ENCODE data around the gene BBX.

Gene BBX

DNA sequence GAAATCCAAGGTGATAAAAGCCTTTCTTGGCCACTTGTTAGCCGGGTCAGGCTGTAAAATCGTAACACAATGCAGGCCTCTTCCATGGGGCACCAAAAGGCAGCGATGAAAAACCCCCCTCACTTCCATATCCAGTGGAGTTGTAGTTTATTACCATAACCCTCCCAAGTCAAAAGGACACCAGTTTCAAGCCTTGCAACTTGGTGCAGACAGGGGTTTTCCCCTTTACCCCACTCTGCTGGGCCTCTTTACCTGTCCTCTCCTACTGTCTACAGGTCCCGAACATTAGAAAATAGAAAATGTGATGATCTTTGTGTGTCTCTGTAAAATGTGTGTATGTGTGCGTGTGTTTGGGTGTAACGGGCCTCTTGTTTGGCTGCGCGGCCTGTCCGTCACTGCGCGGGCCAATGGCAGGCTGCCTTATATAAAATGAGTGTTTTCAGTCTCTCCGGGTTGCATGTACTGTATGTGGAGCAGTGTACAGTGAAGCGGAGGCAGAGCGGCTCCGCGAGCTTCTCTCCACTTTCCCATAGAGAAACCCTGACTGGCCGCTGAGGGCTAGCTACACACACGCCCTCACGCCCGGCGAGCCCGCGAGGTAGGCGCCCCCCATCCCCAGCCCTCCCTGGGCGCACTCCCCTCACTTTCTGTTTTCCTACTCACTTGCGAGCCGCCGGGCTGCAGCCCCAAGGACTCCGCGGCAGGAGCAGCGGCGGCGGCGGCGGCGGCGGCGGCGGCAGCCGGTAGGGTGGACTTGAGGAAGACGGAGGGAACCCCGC is at the start of gene BBX:
TSS of gene BBX (plus strand) at position 453 of the 779 bp plus-strand sequence. CDS start 187,499 bp downstream, outside the sequence.
- DNase-seq: peak; percentile 95

DNA sequence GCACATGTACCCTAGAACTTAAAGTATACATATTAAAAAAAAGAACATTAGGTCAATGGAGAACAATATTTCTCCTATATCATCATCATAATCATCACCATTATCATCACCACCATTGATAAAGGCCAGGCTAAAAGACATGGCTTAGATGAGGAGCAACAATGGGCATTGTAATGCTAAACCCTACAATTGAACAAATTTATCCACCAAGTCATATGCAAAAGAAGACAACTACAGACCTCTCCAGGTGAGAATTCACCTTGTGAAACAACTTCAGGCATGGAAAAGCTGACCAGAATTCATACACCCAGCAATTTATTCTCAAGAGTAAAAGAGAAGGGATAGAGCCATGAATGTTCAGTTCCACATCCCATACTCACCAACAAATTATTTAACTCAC is 46.3 kb upstream of the BBX start:
- DNase-seq: no peak

DNA sequence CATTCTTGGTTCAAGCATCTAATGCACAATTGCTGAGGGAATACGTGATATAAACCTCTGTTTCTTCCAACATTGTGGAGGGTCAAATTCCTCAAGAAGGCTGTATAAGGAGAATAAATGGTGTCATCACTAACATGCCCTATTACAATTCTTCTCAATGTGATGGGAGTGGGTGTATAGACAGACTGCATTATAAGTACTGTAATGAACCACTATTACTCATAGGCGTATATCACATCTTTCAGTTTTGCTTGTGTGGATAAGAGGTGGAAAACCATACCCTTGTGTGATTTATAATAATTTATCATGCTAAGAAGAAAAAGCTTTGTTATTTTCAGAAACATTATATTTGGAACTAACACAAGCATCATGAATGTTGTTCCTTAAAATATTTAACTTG is 35.3 kb upstream of the BBX start:
- DNase-seq: no peak

DNA sequence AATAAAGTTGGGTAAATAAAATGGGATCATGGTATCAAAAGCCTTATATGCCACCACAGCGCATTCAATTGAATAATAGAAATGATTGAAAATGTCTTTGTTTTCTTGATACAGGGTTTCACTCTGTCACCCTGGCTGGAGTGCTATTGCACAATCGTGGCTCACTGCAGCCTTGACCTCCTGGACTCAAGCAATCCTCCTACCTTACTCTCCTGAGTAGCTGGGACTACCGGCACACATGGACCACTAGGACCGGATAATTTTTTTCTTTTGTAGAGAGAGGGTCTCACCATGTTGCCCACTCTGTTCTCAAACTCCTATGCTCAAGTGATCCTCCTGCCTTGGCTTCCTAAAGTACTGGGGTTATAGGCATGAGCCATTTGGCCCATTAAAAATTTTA is 33.8 kb upstream of the BBX start:
- DNase-seq: no peak

DNA sequence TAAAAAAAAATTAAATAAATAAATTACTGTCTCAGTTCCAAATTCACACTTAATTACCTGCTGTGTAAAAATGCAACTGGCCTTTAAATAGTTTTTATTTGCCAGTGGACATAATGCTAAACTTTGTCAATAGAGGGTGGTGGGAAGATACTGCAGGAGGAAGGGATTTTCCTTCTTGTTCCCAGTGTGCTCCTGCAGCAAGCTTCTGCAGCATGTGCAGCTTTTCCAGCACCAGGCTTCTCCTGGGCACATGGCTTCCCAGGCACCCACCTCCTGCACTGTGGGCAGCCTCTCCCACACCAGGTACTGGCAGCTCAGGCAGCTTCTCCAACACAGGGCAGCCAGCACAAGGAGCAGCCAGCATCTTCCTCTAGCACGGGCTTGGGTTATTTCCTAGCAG is 29.6 kb upstream of the BBX start:
- no peak for DNase-seq

DNA sequence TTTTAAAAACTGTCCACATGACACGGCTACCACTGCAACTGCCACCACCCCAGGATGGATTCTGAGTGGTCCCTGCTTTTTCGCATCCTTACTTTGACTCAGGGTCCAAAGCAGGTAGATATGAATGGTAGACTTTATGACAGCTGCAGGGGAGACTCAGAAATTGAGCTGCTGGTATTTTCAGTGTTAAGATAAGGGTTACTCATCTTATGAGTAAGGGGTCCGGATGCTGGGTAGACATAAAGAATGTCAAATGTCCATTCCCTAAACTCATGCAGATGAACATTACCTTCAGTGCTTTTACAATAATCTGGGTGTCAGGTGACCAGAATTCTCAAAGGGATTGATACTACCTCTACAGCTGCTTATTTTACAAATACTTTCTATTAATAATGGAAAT is 25.9 kb upstream of the BBX start:
- peak; percentile 18 for DNase-seq

DNA sequence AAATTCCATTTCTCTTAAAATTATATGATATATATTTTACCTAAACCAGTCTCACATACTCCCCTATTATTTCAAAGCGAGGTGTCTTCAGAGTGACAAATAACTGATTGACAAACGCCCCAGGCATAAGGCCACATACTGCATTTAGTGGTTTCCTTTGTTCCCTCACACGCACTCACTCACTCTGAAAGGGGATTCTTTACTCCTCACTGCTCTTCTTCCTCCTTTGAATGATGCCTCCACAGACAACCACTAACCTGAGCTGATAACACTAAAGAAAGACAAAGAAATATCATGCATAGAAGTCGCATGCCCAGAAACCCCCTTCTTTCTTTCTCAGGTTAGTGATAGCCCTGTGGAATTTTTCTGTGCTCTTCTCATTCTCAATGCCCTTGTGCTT is 24.1 kb upstream of the BBX start:
- DNase-seq: no peak

DNA sequence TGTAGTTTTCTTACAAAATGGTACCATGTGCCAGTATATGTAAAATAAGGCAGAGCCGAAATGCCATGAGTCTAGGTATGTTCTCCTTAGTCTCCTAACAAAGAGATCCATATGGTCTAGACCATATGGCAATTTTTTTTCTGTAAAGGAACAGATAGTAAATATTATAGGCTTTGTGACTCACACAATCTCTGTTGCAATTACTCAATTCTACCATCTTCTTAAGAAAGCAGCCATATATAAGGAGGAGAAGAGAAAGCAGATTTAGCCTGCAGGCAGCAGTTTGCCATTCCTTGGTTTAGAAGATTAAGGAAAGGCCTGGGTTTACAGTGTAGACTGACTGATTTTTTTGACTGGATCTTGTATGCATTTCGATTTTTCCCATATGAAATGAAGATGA is 16.3 kb upstream of the BBX start:
- DNase-seq: peak; percentile 18

DNA sequence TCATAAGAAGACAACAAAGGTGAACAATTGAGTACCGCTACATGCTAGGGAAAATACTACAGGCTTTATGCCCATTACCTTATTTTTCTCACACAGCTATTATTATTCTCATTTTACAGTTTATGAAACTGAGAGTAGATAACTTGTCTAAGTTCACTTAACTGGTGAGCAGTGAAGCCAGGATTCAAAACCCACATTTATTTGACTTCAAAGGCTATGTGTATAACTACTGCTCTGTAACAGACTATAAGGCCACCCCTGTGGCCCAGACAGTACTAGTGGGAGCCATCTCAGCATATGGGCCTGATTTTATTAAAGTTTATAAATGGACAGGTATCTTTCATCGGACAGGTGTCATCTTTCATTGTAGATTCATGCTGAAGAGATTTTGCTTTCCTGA is 14.4 kb upstream of the BBX start:
- no peak for DNase-seq

DNA sequence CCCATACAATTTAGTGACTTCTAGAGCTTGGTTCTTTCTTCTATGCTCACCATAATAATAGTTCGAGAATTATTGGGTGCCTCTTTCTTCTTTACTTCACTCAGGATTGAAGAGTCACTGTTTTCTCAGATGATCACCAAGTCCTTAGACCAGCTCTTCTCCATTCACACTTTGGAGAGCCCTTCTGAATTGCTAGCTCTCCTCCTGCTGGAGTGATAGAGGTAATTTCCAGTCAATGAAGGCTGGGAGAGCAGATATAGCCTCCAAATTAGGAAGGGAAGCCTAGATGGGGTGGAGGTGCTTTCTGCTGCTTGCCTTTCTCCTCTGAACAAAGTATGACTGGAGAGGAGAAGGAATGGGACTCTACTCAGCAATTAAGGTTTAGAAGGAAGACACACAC is 10.7 kb upstream of the BBX start:
- DNase-seq: no peak

DNA sequence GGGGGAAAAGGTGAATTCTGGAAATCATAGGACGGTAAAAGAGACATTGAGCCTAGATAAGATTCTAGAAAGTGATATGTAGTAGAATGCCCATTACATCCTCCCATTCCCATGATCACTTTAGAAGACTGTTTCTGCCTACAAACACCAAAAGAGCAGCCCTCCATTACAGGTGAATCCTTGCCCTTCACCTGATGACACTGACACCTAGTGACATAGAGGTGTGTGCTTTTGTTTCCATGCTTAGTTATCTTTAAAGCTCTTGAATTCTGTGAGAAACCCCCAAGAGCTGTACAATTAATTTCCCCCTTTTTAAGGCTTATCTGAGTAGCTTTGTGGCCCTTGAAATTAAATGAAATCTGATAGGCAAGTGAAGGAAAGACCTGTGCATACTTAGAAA is 8.3 kb upstream of the BBX start:
- no peak for DNase-seq

DNA sequence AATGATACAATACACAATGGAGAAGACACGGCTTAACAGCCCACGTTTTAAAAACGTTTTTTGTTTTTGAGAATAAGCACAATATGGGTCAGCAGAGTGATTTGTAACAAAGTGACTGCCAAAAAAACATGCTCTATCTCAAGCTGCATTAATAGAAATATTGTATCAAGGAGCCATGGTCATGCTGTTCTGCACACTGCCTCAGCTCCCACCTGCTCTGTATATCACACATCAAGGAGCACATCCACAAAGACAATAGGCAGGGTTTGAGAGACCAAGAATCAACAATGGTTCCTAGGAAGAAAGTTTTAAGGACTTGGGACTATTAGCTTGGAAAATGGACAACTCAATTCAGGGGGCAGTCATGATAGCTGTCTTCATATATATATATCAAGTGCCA is 6.3 kb upstream of the BBX start:
- no peak for DNase-seq

DNA sequence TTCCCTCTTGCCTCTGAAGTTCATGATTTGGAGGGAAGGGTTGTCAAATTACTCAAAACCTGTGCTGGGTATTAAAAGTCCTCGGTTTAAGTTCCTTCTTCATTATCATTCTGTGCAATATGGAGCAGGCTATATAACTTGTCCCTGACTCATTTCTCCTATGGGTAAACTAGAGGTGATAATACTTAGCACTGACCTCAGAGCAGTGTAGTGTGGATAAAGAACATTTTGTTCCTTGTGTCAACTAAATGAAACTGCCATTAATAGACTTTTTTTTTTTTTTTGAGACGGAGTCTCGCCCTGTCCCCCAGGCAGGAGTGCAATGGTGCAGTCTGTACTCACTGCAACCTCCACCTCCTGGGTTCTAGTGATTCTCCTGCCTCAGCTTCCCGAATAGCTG is 2.2 kb upstream of the BBX start:
- DNase-seq: no peak

DNA sequence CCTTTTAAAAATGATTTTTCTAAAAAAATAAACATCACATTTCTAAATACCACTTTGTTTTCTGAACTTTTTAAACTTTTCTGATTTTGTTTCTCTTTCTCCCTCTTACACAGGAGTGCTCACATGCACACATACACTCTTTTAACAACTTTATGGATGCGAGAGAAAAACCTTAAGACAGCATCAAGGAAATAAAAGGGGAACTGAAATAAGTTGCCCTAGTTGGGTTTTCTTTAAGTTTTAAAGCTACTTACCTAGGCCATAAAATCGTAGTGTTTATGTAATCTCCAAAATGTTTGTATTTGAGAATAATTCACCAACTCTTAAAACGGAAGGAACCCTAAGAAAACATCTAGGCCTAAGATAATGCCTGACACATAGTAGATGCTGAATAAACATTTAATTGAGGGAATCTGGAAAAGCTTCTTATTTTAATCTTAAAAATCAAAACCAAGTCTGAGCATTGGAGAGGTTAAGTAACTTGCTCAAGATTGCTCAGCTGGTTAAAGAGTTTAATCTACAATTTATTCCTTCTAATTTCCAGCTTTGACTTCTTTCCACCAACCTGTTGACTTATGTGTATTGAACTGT is 1.2 kb upstream of the BBX start:
- no peak for DNase-seq

DNA sequence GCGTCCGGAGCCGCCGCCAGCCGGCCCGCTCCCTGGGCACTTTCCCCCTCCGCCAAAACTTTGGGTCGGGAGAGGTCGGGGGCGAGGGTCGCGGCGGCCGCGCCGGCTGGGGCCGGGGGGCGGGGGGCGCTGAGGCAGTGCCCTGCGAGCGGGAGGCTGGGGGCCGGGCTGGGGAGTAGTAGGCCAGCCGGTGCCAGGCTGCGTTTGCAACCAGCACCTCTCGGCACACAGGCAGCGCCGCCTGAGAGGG is 452 bp downstream of the BBX start:
- DNase-seq: no peak

DNA sequence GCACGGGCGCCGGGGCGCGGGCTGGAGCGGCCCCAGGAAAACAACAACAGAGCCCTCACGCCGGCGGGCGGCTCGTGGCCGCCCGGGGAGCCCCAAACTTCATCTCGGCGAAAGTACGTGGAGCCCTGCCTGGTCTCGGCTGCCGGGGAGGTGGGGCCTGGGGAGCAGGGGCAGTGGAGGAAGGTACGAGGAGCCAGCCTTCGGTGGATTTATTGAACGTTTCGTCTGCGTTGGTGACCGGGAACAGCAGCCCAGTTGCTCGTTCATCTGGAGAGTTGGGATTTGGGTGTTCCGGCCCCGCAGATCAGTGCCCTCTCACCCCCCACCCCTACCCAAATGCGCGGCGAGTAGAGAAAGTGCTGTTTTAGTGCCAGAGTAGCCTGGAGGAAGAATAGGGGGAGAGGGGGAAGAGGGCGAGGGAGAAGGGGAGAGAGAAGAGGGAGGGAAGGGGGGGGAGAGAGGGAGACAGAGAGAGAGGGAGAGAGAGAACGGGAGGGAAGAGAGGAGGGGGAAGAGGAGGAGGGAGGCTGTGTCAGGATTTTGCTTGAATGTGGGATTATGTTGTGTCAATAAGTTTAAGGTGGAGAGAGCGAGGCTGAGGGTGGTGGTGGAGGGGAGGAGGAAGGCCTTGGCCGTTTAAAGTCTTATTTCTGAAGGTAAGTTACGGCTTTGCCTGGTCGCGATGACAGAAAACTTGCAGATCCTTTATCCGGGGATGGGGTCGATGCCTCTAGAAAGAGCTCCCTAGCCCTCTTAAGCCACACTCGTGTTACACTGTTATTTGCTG is 970 bp downstream of the BBX start:
- DNase-seq: peak; percentile 64

DNA sequence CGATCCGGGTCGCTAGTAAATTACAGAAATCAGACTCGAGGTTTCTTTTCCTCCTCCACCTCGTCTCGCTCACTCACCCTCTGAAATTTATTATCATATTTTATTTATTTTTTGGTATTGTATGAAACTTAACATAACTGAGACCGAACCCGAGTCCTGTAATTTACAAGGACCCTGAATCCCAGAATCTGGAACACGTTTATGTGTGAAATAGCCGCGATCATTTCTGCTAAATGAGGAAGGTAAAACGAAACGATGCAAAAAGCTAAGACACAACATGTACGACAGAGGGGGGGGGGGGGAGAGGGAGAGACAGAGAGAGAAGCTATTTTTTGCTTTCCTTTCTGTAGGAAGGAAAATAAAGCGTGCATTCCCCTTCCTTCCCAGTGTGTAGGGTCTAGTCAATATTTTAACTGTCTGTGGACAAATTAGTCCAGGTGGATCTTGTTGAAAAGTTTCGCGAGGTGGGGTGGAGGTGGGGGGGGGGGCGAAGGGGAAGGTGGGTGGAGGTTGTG is 1.6 kb downstream of the BBX start:
- peak; percentile 44 for DNase-seq

DNA sequence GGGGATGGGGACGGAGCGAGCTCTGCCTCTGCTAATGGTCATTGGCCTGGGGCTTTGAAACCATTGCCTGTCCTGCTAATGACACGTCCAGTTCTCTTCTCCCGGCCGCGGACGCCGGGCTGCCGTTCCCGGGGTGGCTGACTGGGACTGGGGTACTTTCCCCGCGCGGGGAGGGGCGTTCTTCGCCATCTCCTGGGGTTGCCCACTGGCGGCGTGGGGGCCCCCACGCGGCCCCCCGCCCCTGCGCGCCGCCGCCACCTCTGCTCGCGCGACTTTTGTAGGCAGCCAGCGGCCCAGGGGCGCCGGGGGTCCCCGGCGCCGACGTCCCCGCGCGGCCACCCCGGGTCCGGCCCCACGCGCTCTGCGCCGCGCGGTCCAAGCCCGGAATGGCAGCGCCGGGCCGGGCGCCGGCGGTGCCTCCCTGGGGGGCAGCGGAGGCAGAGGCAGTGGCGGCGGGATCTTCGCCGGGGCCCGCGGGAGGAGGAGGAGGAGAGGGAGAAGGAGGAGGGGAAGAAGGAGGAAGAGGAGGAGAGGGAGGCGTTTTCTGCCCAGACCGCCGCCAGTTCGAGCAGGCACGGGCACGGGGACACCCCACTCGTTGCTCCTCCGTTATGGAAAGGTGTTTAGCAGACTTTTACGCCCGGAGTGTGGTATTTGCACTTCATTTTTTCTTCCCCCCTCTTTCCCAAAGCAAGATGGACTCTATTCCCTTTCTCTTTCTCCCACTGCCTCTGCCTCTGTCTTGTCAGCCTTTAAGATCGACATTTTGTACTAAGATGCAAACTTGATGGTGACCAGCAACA is 2.3 kb downstream of the BBX start:
- DNase-seq: peak; percentile 71

DNA sequence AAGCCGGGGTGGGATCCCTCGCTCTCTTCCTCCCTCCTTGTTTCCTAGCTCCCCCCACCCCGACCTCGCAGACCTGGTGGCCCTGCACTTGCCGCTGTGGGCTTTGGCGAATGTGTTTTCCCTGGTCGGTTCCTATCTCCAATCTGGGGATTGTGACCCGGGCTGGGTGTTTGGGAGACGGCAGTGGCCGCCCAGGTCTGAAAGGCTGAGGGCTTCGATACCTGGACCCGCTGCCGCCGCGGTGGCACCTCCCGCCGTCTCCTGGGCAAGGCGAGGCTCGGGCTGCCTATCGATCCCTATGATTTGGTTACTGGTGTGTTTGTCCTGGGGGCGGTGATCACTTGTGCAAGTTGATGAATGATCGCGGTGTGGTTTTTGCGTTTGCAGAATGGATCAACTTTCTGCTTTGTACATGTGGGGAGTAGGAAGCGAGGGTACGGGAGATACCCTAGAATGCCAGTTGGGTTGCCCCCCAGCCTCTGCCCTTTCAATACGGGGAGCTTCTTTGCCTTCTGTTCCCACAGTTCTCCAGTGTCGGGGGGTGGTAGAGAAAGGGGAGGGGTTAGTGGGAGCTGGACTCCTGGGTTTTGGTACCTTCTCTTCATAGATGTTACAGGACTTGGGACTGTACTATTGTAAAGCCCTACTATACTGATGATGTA is 3.0 kb downstream of the BBX start:
- no peak for DNase-seq

DNA sequence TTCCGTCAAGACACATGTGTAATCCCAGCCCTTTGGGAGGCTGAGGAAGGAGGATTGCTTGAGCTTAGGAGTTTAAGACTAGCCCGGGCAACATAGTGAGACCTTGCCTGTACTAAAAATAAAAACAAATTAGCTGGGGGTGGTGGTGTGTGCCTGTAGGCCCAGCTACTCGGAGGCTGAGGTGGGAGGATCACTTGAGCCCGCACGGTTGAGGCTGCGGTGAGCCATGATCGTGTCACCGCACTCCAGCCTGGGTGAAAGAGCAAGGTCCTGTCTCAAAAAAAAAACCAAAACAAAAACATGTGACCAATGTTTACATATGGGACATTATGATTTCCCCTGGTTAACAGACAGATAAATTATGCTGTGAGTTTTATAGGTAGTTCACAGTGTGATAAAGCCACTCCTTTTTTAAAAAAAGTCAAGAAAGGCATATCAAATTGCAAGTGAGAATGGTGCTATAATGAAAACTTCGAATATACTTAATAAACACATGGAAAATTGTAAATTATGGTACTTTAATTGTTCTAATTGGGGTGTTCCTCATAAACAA is 9.2 kb downstream of the BBX start:
- no peak for DNase-seq

DNA sequence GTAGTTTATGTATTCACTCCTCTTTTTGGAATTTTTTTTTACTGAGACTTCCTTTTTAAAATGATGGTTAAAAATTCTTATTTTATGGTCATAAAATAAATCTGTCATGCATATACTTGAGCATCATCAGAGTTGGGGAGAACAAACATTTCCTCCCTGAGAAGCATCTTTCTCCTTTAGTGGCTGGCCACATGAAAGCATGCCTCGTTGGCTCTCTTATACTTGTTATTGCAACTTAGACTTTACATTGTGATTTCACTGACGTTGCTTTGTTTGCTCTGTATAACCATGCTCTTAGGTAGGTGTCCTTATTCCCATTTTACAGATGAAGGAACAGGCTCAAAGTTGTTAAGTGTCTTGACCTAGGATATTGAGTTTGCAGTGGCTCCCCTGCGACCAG is 18.1 kb downstream of the BBX start:
- no peak for DNase-seq

DNA sequence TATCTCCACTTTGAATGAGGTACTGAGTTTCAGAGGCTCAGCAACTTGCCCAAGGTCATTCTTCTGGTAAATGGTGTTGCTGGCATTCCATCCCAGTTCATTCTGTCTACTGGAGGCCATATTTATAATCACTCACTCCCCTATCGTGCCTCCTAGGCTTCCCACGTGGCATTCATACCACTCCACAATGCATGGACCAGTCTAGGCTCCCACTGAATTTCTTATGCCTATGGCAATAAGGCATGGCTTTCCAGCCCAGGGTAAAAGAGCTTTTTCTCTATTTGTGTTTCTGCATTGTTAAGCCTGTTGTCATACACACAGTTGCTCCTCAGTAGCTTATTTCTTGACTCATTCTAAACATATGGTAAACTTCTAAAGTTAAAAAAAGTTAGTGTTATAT is 19.9 kb downstream of the BBX start:
- DNase-seq: peak; percentile 4

DNA sequence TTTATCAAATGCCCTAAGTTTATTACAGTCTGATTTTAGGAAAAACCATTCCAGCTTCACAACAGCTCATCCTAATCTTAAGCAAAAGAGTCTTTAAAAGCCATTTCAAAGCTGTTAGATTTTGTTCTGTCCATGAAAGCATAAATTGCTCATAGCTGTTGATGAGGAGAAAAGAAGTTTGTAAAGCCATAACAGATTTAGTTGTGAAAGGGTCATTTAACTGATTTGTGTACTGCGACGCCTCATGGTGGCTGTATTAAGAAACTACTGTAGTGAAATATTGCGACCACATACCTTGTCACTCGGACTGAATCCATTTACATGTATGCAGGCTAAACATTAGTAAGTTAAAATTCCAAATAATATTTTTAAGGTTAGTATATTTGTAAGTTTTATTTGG is 20.9 kb downstream of the BBX start:
- no peak for DNase-seq
